GM19043 (cell line): ENCODE results near the gene BUD23.
"Not testable (repeated sequence)": the region's sequence is repeated elsewhere in the genome, so short reads cannot be mapped to it uniquely, and the experiment has no call there.

ENCODE experiments used
- ATAC-seq: cut with Tn5 transposase; IDR thresholded peaks from one replicate; pipeline ENCODE4 v1.9.1; 2021; ENCODE audit warnings: low read depth; ENCODE audit not compliant: unreplicated experiment

BUD23 gene

DNA sequence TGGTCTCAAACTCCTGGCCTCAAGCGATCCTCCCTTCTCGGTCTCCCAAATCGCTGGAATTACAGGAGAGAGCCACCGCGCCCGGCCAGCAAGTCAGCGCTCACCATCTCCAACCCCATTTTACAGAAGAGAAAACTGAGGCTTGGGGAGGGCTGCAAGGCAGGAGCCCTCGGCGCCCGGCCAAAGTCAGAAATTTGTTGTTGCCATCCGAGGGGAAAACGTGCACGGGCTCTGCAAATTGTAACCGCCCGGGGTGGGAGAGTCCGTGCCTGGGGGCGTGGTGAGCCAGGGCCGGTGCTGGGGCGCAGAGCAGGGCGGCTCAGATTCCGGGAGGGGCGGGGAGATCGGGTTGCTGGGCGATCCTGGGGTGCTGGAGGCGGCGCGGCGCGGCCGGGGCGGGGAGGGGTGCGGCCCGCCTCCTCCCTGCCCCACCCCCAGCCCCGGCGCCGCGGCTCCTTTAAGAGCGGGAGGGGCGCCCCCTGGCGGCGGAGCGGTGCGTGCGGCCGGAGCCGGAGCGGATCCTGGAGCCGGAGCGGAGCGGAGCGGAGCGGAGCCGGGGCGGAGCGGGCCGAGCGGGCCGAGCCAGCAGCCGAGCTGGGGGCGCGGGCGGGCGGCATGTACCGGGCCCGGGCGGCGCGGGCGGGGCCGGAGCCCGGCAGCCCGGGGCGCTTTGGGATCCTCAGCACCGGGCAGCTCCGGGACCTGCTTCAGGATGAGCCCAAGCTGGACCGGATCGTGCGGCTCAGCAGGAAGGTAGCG lies 15.9 kb upstream of the BUD23 start, which contains the start of gene VPS37D:
TSS of gene VPS37D (plus strand) at position 488 of the 759 bp plus-strand sequence. CDS start at position 616, 128 bp downstream.
- peak; percentile 96 for ATAC-seq

DNA sequence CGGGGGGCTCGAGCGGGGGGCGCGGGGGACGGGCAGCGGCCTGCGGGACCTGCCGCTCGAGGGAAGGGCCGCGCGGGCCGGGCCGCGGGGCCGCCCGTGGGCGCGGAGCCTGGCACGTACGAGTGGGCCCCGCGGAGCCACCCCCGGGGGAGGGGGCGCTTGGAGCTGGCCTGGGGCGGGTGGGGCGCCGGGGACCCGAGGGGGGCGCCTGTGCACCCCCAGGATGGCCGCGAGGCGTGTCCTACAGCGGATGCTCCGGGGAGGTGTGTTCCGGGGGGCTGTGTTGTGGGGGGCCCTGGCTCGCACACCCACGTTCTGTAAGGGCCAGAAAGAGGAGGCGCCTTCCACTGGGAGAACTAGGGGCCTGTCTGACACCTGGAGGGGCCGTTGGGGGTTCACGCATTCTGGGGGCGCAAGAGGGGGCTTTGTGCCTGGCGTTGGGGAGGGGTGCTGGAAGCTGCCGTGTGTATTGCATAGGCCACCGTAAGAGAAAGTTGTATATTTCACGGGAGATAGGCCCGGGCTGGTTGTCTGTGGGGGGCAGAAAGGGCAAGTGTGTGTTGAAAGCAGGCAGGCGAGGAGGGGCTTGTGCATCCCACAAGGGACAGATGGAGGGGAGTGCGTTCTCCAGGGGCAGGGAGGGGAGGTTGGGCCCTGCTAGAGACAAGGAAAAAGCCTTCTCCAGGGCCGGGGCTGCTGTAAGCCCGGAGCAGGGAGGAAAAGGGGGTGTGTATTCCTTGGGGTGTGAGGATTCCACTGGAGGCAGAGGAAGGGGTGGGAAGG lies 15.1 kb upstream of the BUD23 start:
- no peak for ATAC-seq

DNA sequence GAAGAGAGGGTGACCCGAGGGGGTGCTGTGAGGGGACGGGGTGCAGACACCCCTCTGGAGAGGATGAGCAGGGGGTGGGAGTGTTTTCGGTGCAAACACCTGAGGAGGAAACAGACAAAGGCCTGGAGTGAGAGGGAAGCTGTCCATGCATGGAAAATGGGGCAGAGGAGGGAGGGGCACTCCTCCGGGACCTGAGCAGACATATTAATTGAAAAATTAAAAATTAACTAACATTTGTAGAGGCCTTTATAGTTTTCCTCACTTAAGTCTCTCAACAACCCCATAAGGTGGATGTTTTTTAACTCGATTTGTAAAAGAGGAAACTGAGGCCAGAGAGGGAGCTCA lies 14.5 kb upstream of the BUD23 start:
- no peak for ATAC-seq

DNA sequence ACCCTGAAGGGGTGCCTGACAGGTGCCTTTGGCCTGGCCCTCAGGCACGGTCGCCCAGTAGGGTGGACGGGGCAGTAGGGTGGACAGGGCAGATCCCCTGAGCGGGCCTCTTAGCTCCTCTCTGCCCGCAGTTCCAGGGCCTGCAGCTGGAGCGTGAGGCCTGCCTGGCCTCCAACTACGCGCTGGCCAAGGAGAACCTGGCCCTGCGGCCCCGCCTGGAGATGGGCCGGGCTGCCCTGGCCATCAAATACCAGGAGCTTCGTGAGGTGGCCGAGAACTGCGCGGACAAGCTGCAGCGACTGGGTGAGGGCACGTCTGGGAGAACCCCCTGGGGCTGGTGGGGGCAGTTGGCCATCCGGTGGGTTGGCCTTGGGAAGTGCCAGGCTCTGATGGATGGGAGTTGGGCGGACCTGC lies 14.1 kb upstream of the BUD23 start:
- no peak for ATAC-seq

DNA sequence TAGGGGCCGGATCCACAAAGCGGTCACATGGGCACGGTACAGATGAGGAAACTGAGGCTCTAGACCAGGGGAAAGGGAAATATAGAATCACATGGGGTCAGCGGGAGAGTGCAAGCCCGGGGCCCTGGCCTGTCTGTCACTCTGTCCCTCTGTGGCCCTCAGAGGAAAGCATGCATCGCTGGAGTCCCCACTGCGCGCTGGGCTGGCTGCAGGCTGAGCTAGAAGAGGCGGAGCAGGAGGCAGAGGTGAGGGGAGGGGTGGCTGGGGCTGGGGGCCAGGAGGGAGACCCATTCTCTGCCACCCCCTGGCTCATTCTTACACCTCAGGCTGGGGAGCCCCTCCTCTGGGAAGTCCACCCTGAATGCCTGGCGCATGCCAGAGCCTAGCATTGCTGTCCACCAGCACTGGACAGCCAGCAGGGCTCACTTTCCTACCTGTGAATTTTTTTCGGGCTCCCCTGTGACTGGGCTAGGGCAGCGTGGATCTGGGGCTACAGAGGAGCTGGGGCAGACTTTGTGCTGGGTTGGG lies 13.5 kb upstream of the BUD23 start:
- no peak for ATAC-seq

DNA sequence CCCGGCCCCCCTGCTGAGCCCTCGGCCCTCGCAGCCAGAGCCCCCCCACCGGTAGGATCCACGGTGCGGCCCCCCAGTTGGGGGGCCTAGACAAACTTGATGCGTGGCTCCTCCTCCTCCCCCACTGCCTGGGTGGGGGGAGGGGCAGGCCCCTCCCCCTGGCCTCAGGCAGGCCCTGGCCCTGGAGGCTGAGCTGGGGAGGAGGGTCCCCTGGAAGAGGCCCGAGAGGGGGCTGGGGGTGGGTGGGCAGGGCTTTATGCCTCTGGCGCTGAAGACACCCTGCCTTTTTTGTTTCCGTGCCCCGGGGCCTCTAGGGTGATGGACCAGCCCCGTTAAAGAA lies 12.1 kb upstream of the BUD23 start:
- ATAC-seq = no peak

DNA sequence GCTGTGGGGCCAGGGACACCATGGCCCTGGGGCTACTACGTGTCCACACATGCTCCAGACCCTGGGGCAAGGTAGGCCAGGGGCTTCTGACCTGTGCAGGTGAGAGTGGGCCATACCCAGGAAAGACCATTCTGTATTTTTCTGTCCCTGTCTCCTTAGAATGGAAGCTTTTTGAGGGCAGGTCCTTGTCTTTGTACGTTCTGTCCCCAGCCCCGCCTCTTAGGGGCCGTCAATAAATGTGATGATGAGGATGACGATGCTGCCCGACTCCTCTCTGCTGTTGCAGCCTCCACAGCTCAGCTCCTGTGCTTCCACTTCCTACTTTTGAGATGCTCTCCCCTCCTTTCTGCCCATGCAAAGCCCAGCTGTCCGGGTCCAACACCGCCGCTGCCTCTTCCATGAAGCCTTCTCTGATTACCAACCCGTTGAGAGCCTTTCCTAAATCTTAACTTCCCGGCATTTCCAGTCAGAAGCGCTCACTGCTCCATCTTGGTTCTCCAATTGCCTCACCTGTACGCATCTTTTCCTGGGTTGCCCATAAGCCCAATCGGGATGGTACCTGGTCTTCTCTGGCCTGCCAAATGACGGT lies 11.4 kb upstream of the BUD23 start:
- ATAC-seq = no peak

DNA sequence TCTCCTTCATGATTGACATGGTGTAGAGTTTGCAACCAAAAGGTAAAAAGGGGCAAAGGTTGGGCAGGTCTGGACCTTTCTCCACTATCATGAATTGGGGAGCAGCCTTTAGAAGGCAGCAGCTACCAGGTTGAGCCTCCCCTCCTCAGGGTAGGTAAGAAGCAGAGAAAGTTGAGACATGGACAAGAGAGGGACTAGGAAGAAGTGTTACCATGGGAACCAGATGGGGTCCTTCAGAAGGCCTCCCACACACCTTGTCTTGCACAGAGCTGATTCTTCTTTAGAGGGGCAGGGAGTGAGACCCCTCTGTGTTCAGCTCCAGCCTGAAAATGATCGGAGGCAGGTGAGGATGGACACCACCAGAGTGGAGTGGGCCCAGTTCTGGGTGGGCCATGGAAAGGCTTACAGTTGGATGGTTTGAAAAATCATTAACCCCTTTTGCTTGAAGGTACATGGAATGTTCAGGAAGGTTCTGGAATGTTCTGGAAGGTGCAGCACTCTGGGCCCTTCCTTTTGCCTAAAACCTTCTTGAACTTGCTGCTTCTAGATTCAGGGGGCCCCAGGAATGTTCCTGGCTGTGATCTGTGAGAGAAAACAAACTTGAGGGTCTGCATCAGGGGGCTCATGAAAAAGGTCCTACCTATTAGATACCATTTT lies 8.8 kb upstream of the BUD23 start:
- no peak for ATAC-seq

DNA sequence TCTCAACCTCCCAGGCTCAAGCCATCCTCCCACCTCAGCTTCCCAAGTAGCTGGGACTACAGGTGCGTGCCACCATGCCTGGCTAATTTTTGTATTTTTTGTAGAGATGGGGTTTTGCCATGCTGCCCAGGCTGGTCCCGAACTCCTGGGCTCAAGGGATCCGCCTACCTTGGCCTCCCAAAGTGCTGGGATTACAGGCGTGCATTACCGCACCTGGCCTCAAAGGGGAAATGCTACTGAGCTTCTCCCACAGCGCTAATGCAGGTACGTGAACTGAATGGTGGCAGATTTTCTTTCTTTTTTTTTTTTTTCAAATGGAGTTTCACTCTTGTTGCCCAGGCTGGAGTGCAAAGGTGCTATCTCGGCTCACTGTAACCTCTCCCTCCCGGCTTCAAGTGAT lies 7.3 kb upstream of the BUD23 start:
- not testable (repeated sequence) for ATAC-seq

DNA sequence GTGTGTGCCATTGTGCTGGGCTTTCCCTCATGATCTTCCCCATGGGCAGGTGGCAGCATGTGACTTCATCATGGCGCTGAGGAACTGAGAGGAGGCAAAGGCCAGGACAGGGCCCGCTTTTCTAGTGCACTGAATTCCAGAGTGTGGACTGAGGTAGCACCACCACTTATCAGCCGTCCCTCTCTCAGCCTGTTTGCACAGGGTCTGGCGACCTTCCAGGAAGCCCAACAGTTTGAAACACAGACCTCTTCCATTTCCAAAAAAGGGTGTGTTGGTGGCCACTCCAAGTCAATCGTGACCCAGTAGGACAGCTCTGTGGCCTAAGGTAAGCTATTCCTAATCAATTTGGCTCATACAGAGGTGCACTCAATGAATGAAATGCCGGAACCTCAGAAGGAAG lies 4.5 kb upstream of the BUD23 start:
- ATAC-seq = no peak

DNA sequence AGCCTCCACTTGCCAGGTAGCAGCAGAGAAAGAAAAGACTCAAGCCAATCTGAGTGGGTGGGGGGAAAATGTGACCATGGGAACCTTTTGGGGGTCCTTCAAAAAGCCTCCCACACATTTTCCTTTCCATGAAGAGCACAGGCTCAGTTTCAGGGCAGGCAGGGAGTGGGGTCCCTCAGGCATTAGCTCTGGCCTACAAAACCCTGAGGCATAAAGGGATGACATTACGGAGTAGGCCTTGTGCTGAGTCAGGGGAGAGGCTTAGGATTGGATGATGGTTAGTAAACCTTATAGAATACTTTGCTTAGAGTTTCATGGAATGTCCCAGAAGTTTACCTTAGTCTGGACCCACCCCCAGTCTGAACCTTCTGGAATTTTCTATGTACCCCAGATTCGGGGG lies 3.7 kb upstream of the BUD23 start:
- ATAC-seq = no peak

DNA sequence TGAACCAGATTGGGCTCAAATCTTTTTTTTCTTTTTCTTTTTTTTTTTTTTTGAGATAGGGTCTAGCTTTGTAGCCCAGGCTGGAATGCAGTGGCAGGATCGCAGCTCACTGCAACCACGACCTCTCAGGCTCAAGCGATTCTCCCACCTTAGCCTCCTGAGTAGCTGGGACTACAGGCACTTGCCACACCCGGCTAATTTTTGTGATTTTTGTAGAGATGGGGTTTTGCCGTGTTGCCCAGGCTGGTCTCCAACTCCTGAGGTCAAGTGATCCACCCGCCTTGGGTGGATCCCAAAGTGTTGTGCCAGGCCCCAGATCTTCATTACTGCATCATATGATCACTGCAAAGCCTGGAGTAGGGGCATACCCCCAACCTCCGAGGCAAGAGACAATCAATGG lies 2.9 kb upstream of the BUD23 start:
- no peak for ATAC-seq

DNA sequence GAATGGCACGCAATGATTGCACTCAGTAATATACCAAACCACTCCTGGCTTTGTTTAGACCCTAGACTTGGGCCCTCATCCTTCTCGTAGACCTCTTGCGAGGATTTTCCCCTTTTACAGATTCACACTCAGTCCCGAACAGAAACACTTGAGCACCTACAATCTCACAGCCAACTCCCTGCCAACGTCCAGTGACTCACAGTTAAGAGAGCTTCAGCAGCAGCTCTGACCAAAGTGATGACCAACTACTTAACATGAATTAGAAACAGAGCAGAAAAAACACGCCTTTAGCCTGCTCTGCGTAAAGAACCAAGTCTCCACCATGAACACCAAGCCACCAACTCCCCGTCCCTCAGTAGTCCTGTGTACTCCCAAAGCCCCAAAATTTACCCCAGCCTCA lies 2.4 kb upstream of the BUD23 start:
- ATAC-seq = no peak

DNA sequence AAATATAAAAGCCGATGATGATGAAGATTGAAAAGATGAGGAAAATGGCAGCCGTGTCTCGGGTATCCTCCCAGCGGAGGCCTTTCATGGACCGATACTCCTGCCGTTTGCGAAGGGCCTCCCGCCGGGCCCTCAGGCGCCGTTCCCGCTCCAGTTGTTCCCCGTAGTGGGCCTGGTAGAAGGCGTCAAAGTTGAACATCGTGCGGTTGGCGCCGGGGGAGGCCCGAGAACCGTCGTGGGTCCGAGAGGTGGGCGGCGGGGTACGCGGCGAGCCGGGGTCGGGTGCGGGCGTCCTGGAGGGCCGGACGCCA lies 697 bp upstream of the BUD23 start:
- no peak for ATAC-seq

DNA sequence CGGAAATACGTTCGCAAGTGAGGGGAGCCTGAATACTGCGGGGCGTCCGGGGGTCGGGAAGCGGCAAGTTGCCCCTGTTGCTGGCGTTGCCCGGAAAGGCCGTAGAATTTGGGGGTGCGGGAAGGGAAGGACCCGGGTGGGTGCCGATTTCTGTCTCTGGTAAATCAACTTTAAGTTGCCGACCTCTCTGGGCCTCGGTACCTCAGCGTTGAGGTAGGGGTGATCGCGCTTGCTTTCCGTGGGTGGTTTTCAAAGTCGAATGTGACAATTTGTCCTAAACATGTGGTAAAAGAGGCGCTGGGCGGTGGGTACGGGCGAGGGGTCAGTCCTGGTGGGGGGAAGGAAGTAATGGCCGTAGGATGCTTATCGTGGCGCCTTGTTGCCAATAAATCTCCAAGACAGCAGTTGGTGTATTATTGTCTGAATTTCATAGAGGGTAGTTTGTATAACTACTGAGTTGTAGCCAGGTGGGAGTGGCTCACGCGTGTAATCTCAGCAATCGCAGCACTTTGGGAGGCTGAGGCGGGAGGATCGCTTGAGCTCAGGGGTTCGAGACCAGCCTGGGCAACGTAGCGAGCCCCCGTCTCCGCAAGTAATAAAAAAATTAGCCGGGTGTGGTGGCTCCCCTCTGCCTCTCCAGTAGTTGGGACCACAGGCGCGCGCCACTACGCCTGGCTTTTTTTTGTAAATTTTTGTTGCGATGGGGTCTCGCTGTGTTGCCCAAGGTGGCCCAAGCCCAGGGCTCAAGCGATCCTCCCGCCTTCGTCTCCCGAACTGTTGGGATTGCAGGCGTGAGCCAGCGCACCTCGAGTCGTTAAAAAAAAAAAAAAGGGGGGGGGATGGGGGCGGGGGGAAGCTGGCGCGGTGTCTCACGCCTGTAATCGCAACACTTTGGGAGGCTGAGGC lies 644 bp downstream of the BUD23 start:
- no peak for ATAC-seq

DNA sequence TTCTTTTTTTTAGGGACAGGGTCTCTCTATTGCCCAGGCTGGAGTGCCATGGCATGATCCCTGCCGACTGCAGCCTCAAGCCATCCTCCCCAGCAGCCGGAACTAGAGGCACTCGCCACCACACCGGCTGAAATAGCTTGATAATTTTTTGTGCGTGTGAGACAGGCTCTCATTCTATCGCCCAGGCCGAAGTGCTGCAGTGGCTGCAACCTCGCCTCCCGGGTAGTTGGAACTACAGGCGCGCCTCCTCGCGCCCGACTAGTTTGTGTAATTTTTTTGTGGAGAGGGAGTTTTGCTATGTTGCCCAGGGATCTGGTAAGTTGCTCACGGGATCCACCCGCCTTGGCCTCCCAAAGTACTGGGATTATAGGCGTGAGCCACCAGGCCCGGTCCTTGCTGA lies 1.9 kb downstream of the BUD23 start:
- no peak for ATAC-seq

DNA sequence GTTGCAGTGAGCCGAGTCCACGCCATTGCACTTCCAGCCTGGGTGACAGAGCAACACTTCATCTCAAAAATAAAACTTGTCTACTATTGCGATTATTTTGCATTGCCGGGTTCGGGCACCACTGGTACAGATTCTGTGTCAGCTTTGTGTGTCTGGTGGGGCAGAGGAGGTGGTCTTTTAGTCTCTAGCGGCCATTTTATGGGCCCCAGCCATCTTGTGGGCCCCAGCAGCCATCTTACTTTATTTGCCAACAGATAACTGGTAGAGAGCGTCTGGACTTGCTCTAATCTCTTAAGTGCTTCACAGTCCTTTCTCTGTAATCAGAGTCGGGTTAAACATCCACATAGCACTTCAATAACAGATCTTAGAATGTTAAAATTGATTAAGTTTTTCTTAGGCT lies 4.9 kb downstream of the BUD23 start:
- no peak for ATAC-seq

DNA sequence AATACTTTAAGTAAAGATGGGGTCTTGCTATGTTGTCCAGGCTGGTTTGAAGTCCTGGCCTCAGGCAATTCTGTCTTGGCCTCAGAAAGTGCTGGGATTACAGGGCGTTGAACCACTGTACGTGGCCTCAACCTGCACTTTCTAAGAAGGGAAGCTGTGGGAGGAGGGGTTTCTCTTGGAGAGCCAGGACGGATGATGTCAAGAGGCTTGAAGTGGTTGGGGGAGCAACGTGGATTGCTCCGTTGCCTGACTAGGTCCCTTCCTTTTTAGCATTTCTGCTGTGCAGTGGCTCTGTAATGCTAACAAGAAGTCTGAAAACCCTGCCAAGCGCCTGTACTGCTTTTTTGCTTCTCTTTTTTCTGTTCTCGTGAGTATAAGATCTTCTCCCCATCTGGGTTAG lies 7.2 kb downstream of the BUD23 start:
- no peak for ATAC-seq

DNA sequence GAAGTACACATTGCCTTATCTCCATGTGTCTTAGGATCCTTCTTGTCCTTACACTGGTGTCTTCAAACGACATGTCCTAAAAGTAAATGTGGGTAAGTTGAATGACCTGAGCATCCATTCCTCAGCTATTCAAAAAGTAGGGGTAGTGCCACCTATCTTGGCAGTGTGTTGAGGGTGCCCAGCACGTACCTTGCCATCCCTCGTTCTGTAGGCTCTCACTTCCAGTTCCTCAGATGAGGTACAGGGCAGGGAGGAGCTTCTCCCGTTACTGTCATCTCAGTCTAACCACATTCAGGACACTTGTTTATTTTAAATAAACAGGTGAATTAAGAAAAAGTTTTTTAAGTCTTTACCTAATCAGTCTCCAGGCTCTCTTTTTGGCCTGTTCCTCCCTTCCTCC lies 13.0 kb downstream of the BUD23 start:
- ATAC-seq = no peak

DNA sequence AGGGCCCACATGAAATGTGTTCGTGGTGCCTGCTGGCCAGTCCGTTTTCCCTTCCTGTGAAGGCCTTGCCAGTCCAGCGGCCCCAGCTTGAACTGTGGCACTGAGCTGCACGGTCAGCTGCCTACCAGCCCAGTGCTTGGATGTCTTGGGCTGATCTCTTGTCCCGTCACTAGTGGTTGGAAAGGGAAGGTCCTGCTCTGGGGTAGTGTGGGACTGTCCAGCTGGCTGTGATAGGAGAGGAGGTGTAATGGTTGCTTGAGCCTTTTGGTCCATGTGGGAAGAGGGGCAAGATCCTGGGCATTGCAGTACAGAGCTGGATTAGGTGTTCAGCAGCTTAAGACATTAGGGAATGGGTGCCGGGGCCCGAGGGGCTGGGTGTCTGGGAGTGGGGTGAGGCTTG lies 15.0 kb downstream of the BUD23 start:
- ATAC-seq = no peak
